IMR-90 (cell line): ENCODE results near the gene PIP4P1. TPM values are rescaled to one million over a fixed set of nuclear protein-coding genes. Genes with fewer than 3 reads are reported as not detected.
A peak's percentile ranks its signal among the peaks of the same experiment; 100 is the strongest.

Experiments used
- ATAC-seq: fragments of 200-7000 bp; cut with Tn5 transposase; 2 replicates; pipeline ENCODE4 v1.9.1; 2020; ENCODE audit warnings: low read depth, mild to moderate bottlenecking, moderate library complexity
- BruUV-seq: library from RNA; stranded (reverse); fragments of 400-500 nt; replicated peaks from 2 replicates; lab custom pipeline; 2021; lab: Mats Ljungman, UMichigan
- CTCF ChIA-PET: fragments of 300-600 bp; formaldehyde crosslinking; extraction: SDS; loops from one replicate; lab custom pipeline; 2021; ENCODE audit warnings: antibody characterized with exemption; lab: Yijun Ruan, JAX
- POLR2A ChIA-PET: fragments of 300-600 bp; sonication (Branson Sonifier 250); formaldehyde crosslinking; loops from one replicate; lab custom pipeline; 2022; ENCODE audit warnings: antibody characterized with exemption; ENCODE audit not compliant: unreplicated experiment; lab: Charles Lee
- DNase-seq: peaks from one replicate; pipeline ENCODE4 v3.0.0; 2013
- H2AFZ ChIP-seq: replicated peaks from 2 replicates; pipeline ENCODE3; 2013; ENCODE audit warnings: low read length, mild to moderate bottlenecking; ENCODE audit not compliant: poor library complexity
- H2AK5ac ChIP-seq: 2 replicates; pipeline ENCODE4 v1.6.1; 2013; ENCODE audit warnings: low read depth, low read length, inconsistent platforms
- H2AK9ac ChIP-seq: replicated peaks from 2 replicates; pipeline ENCODE3; 2013; ENCODE audit warnings: mild to moderate bottlenecking, low read depth, low read length, moderate library complexity; ENCODE audit not compliant: poor library complexity
- H2BK120ac ChIP-seq: 2 replicates; pipeline ENCODE4 v1.6.1; 2013; ENCODE audit warnings: low read depth, low read length, inconsistent platforms
- H2BK15ac ChIP-seq: 3 replicates; pipeline ENCODE4 v1.6.1; 2013; ENCODE audit warnings: low read depth, low read length, inconsistent platforms
- H2BK20ac ChIP-seq: 2 replicates; pipeline ENCODE4 v1.6.1; 2013; ENCODE audit warnings: low read depth, mild to moderate bottlenecking, inconsistent platforms, low read length, moderate library complexity
- H2BK5ac ChIP-seq: 2 replicates; pipeline ENCODE4 v1.6.1; 2013; ENCODE audit warnings: mild to moderate bottlenecking, low read depth, low read length, inconsistent platforms; ENCODE audit not compliant: poor library complexity, severe bottlenecking
- H3K14ac ChIP-seq: replicated peaks from 2 replicates; pipeline ENCODE4 v1.6.1; 2013; ENCODE audit warnings: low read depth, low read length, inconsistent platforms
- H3K18ac ChIP-seq: 2 replicates; pipeline ENCODE4 v1.6.1; 2013; ENCODE audit warnings: low read depth, low read length, control low read depth
- H3K23ac ChIP-seq: 2 replicates; pipeline ENCODE4 v1.6.1; 2013; ENCODE audit warnings: low read depth, low read length, inconsistent platforms
- H3K27ac ChIP-seq: 2 replicates; pipeline ENCODE4 v1.5.1; 2013; ENCODE audit warnings: mild to moderate bottlenecking, control low read depth, low read length; ENCODE audit not compliant: insufficient read depth
- H3K27me3 ChIP-seq: 2 replicates; pipeline ENCODE4 v1.6.1; 2013; ENCODE audit warnings: low read length; ENCODE audit not compliant: control insufficient read depth, insufficient read depth
- H3K36me3 ChIP-seq: 2 replicates; pipeline ENCODE4 v1.6.1; 2013; ENCODE audit warnings: low read length, mixed read lengths; ENCODE audit not compliant: control insufficient read depth, insufficient read depth
- H3K4ac ChIP-seq: 2 replicates; pipeline ENCODE4 v1.6.1; 2013; ENCODE audit warnings: low read depth, low read length, inconsistent platforms
- H3K4me1 ChIP-seq: 2 replicates; pipeline ENCODE4 v1.6.1; 2013; ENCODE audit warnings: low read length, mixed read lengths; ENCODE audit not compliant: control insufficient read depth, insufficient read depth
- H3K4me2 ChIP-seq: 2 replicates; pipeline ENCODE4 v1.6.1; 2013; ENCODE audit warnings: low read depth, mild to moderate bottlenecking, control low read depth, low read length, moderate library complexity
- H3K4me3 ChIP-seq: 2 replicates; pipeline ENCODE4 v1.5.1; 2013; ENCODE audit warnings: low read depth, mild to moderate bottlenecking, control low read depth, low read length, moderate library complexity; ENCODE audit not compliant: insufficient read depth
- H3K56ac ChIP-seq: 2 replicates; pipeline ENCODE4 v1.6.1; 2013; ENCODE audit warnings: low read length, inconsistent platforms; ENCODE audit not compliant: insufficient read depth; ENCODE audit errors: extremely low read depth
- H3K79me1 ChIP-seq, 2 experiments: 2 replicates each; pipeline ENCODE4 v1.6.1; 2013; ENCODE audit warnings: low read length in 2 of 2, inconsistent platforms in 1 of 2, low read depth in 1 of 2
- H3K9ac ChIP-seq: 2 replicates; pipeline ENCODE4 v1.6.1; 2013; ENCODE audit warnings: low read depth, low read length, control low read depth
- H3K9me1 ChIP-seq: 2 replicates; pipeline ENCODE4 v1.6.1; 2013; ENCODE audit warnings: low read length, inconsistent platforms; ENCODE audit not compliant: insufficient read depth
- H3K9me3 ChIP-seq: 2 replicates; pipeline ENCODE4 v1.6.1; 2013; ENCODE audit warnings: low read length; ENCODE audit not compliant: control insufficient read depth, insufficient read depth
- H4K20me1 ChIP-seq: 2 replicates; pipeline ENCODE4 v1.6.1; 2013; ENCODE audit warnings: low read length, inconsistent platforms; ENCODE audit not compliant: insufficient read depth
- H4K5ac ChIP-seq: 2 replicates; pipeline ENCODE4 v1.6.1; 2013; ENCODE audit warnings: mild to moderate bottlenecking, low read depth, low read length, control low read depth
- H4K8ac ChIP-seq, 2 experiments: 2 replicates each; pipeline ENCODE4 v1.6.1; 2013; ENCODE audit warnings: low read depth in 2 of 2, low read length in 2 of 2, control low read depth in 1 of 2, inconsistent platforms in 1 of 2
- H4K91ac ChIP-seq: 2 replicates; pipeline ENCODE4 v1.6.1; 2013; ENCODE audit warnings: low read depth, low read length, inconsistent platforms; ENCODE audit not compliant: insufficient read depth
- BHLHE40 ChIP-seq: fragments of 150-350 bp; IDR thresholded peaks from 2 replicates; pipeline ENCODE4 v1.6.1; 2016; ENCODE audit warnings: mild to moderate bottlenecking, low read depth, low read length
- MAZ ChIP-seq: IDR thresholded peaks from 2 replicates; pipeline ENCODE4 v1.6.1; 2012; ENCODE audit warnings: low read depth, mild to moderate bottlenecking, low read length, improper control_type of control experiment, moderate library complexity, borderline replicate concordance
- MXI1 ChIP-seq: IDR thresholded peaks from 2 replicates; pipeline ENCODE4 v1.6.1; 2012; ENCODE audit warnings: low read depth, mild to moderate bottlenecking, low read length, moderate library complexity, borderline replicate concordance
- POLR2A ChIP-seq: IDR thresholded peaks from 2 replicates; pipeline ENCODE4 v1.6.1; 2012; ENCODE audit warnings: mild to moderate bottlenecking, low read depth, low read length
- RFX5 ChIP-seq: IDR thresholded peaks from 2 replicates; pipeline ENCODE4 v1.8.0; 2012; ENCODE audit warnings: low read depth, mild to moderate bottlenecking, low read length, moderate library complexity
- SMC3 ChIP-seq: fragments of 150-350 bp; IDR thresholded peaks from 2 replicates; pipeline ENCODE4 v1.6.1; 2016; ENCODE audit warnings: low read depth, mild to moderate bottlenecking, antibody characterized with exemption, low read length, moderate library complexity
- WGBS, 2 experiments: methylation state at CpG; one replicate each; pipeline versions ENCODE4 v1.1.5 to v1.1.7; 2013; ENCODE audit warnings: missing lambda C conversion rate in 2 of 2; ENCODE audit not compliant: insufficient read length in 1 of 2; ENCODE audit errors: extremely low coverage in 2 of 2; 5-methylcytosine and 5-hydroxymethylcytosine counted together
- dilution Hi-C: fragments of 300-500 bp; cut with HindIII; formaldehyde crosslinking; loops from one replicate; pipeline ENCODE4 v1.14.3; 2018; ENCODE audit warnings: low sequenced_read_pairs; ENCODE audit not compliant: unreplicated experiment
- in situ Hi-C: fragments of 300-500 bp; cut with MboI; formaldehyde crosslinking; loops from 3 replicates; pipeline ENCODE4 v1.14.3; 2019; ENCODE audit warnings: low sequenced_read_pairs, inconsistent platforms, mixed read lengths
- intact Hi-C: fragments of 100-400 bp; cut with micrococcal nuclease; formaldehyde crosslinking; loops from 2 replicates; pipeline ENCODE4 v1.10.0; 2022
- polyA plus RNA-seq, 3 experiments: library from polyadenylated mRNA; depleted of rRNA; stranded (reverse); fragments of >200 nt; gene quantifications; 2 replicates each; pipeline ENCODE4 v1.2.3, GENCODE V29; 2012; ENCODE audit warnings: low replicate concordance in 1 of 3
- total RNA-seq: library from RNA; depleted of rRNA; stranded (reverse); fragments of >200 nt; gene quantifications from 2 replicates; pipeline ENCODE4 v1.2.3, GENCODE V29; 2012

The PIP4P1 gene
- total and polyA plus RNA-seq, 2 of the 4 experiments (the other 2 are of a cell fraction) = 15.2 to 27.8 TPM

GRCh38 chr14:20412876-20413743 is 48.1 kb downstream of the PIP4P1 start, which contains the start of gene TEP1:
Gene TEP1, minus strand, starts transcription at chr14:20413501. Its CDS starts 5,062 bp downstream, at chr14:20408439.
- H2BK5ac ChIP-seq = peak within 1 kb of the TSS; percentile 89
- peak within 1 kb of the TSS; percentile 98 for H3K27ac ChIP-seq
- H3K27me3 ChIP-seq = 0 out of 2 replicates have a peak, but pooled peaks cover 1% of the 10 kb centered on the region
- H4K20me1 ChIP-seq = no peaks in the 10 kb centered on the region
- peak within 1 kb of the TSS; percentile 81 to 92 for H4K8ac ChIP-seq
- no TSS peak for BruUV-seq
- CTCF ChIA-PET = interaction anchor here (0.6 kb wide), 2 partner anchors 73 to 218 kb away, joined by 3 to 5 read pairs; no protein-coding TSS in a partner anchor
- H3K36me3 ChIP-seq = peaks cover 2% of the 10 kb centered on the region
- dilution Hi-C loops = no loop called here
- H2BK15ac ChIP-seq = peak within 1 kb of the TSS; percentile 42; the same call in 1 of the 3 replicates
- peaks cover 6% of the 10 kb centered on the region for H3K4me1 ChIP-seq
- peak within 1 kb of the TSS; percentile 87 for H3K4ac ChIP-seq
- peak within 1 kb of the TSS; percentile 99 for H3K4me2 ChIP-seq
- peak within 1 kb of the TSS; percentile 99 for H2AFZ ChIP-seq
- H3K4me3 ChIP-seq = peak within 1 kb of the TSS; percentile 79
- 0% methylated on average over 8 of the region's 43 CpGs; no CpG with 5 or more reads in 1 of the 2 experiments for WGBS, 2 experiments
- intact Hi-C loops = loop anchor here (1.0 to 2.0 kb wide), 3 partner anchors 43 to 270 kb away; partner anchors contain the start of gene PARP2
- peak; percentile 79 for DNase-seq
- H2BK120ac ChIP-seq = peak within 1 kb of the TSS; percentile 70
- H3K56ac ChIP-seq = peak within 1 kb of the TSS; percentile 81
- H4K91ac ChIP-seq = peak within 1 kb of the TSS; percentile 83
- TF ChIP-seq SMC3 (no peak), POLR2A (peak; percentile 80), BHLHE40 (0 out of 2 replicates have a peak, but pooled peaks have one; percentile 16), MXI1 (0 out of 2 replicates have a peak, but pooled peaks have one; percentile 21), MAZ (peak; percentile 57; the same call in 1 of the 2 replicates), RFX5 (no peak)
- H2BK20ac ChIP-seq = no peak within 1 kb of the TSS; the same call in 1 of the 2 replicates
- peak within 1 kb of the TSS; percentile 86 for H3K9ac ChIP-seq
- peak; percentile 93 for ATAC-seq
- H2AK9ac ChIP-seq = peak within 1 kb of the TSS; percentile 80
- peaks cover 4 to 27% of the 10 kb centered on the region in 2 experiments; a peak in 3 of 4 replicates for H3K79me1 ChIP-seq
- 0 out of 2 replicates have a peak, but pooled peaks cover 4% of the 10 kb centered on the region for H3K9me1 ChIP-seq
- POLR2A ChIA-PET = interaction anchor here (0.6 to 0.7 kb wide), 2 partner anchors 22 to 48 kb away, joined by 7 to 18 read pairs; partner anchors contain the start of gene PIP4P1
- in situ Hi-C loops = loop anchor here (5.0 to 10.0 kb wide), 2 partner anchors 199 to 272 kb away; partner anchors contain the start of genes ANG and RNASE4
- peak within 1 kb of the TSS; percentile 87 for H4K5ac ChIP-seq
- H3K23ac ChIP-seq = peak within 1 kb of the TSS; percentile 90
- H3K14ac ChIP-seq = peak within 1 kb of the TSS; percentile 86
- H3K18ac ChIP-seq = peak within 1 kb of the TSS; percentile 50
- H2AK5ac ChIP-seq = peak within 1 kb of the TSS; percentile 13
- no peaks in the 10 kb centered on the region for H3K9me3 ChIP-seq
